Iris pigment epithelial cell (primary cell): ENCODE data around the gene ZNF786.
"Not testable (repeated sequence)": the region's sequence is repeated elsewhere in the genome, so short reads cannot be mapped to it uniquely, and the experiment has no call there.

Experiments
- DNase-seq: peaks from one replicate; pipeline ENCODE4 v3.0.0-alpha.2; 2011; ENCODE audit warnings: low read depth

Gene ZNF786

GRCh38 chr7:149090397-149091195 lies at the start of gene ZNF786:
ZNF786 (minus strand) TSS chr7:149090718; CDS start chr7:149090640, 78 bp downstream.
- DNase-seq = peak; percentile 90

GRCh38 chr7:149136118-149136517 lies 45.6 kb upstream of the ZNF786 start:
- no peak for DNase-seq

GRCh38 chr7:149133028-149133710 lies 42.7 kb upstream of the ZNF786 start:
- DNase-seq = no peak

- no peak for DNase-seq
Measured at GRCh38 chr7:149130572-149131198, 40.2 kb upstream of the ZNF786 start.

- peak; percentile 14 for DNase-seq
Measured at GRCh38 chr7:149126662-149127266, 36.2 kb upstream of the ZNF786 start.

- DNase-seq = peak; percentile 88
Measured at GRCh38 chr7:149125863-149126661, 35.5 kb upstream of the ZNF786 start, which contains the start of gene ZNF425. ZNF425 (minus strand) TSS chr7:149126324; CDS start chr7:149126213, 111 bp downstream.

- DNase-seq = no peak
Measured at GRCh38 chr7:149125189-149125862, 34.8 kb upstream of the ZNF786 start.

GRCh38 chr7:149109969-149110368 lies 19.5 kb upstream of the ZNF786 start:
- DNase-seq = peak; percentile 11

GRCh38 chr7:149104749-149105148 lies 14.2 kb upstream of the ZNF786 start:
- DNase-seq = no peak

- no peak for DNase-seq
Measured at GRCh38 chr7:149104214-149104613, 13.7 kb upstream of the ZNF786 start.

- no peak for DNase-seq
Measured at GRCh38 chr7:149103424-149103823, 12.9 kb upstream of the ZNF786 start.

- DNase-seq = no peak
Measured at GRCh38 chr7:149102666-149103065, 12.1 kb upstream of the ZNF786 start.

GRCh38 chr7:149100821-149101220 lies 10.3 kb upstream of the ZNF786 start:
- DNase-seq = no peak

GRCh38 chr7:149099058-149099457 lies 8.5 kb upstream of the ZNF786 start:
- DNase-seq = no peak

GRCh38 chr7:149097088-149097487 lies 6.6 kb upstream of the ZNF786 start:
- DNase-seq = no peak

- DNase-seq = no peak
Measured at GRCh38 chr7:149093228-149093627, 2.7 kb upstream of the ZNF786 start.

GRCh38 chr7:149092244-149092643 lies 1.7 kb upstream of the ZNF786 start:
- DNase-seq = not testable (repeated sequence)

- no peak for DNase-seq
Measured at GRCh38 chr7:149087376-149087775, 3.1 kb downstream of the ZNF786 start.

- DNase-seq = no peak
Measured at GRCh38 chr7:149085866-149086265, 4.7 kb downstream of the ZNF786 start.

- no peak for DNase-seq
Measured at GRCh38 chr7:149084407-149084806, 6.1 kb downstream of the ZNF786 start.

- DNase-seq = no peak
Measured at GRCh38 chr7:149081914-149082313, 8.6 kb downstream of the ZNF786 start.
